SK-N-DZ (cell line): ENCODE measurements around the gene PARP9.

Source experiments
- DNase-seq: peaks from one replicate; pipeline ENCODE4 v3.0.0-alpha.2; 2015; ENCODE audit warnings: low spot score
- small RNA-seq, 2 experiments: library from RNA; depleted of rRNA; stranded (forward); fragments of <200 nt; gene quantifications; one replicate each; pipeline ENCODE3, GENCODE V24; 2014

The PARP9 gene

DNA sequence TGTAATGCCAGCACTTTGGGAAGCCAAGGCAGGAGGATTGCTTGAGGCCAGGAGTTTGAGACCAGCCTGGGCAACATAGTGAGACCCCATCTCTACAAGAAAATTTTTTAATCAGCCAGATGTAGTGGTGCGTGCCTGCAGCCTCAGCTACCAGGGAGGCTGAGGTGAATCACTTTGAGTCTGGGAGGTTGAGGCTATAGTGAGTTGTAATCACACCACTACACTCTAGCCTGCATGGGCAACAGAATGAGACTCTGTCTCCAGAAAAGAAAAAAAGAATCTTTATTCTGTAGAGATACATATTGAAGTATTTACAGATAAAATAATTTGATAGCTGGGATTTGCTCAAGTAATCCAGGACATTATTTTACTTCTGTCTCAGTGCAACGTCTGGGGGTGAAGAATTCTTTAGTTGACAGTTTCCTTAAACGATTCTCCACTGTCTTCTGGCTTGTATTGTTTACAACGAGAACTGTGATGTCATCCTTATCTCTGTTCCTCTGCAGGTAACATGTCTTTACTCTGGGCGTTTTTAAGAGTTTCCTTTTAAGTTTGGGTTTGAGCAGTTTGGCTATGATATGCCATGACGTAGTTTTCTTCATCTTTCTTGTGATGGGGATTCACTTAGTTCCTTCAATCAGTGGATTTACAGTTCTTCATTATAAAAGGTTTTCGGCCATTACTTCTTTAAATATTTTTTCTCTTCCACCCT is 75.7 kb downstream of the PARP9 start:
- DNase-seq, result no peak

DNA sequence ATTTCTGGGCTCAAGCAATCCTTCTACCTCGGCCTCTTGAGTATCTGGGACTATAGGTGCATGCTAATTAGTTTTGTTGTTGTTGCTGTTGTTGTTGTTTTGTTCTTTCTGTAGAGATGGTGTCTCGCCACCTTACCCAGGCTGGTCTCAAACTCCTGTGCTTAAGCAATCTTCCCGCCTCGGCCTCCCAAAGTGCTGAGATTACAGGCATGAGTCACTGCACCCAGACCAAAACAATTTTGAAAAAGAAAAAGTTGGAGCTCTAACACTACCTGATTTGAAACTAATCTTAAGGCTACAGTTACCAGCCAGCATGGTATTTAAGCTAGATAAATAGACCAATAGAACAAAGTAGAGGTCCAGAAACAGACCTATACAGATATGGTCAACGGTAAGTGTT is 79.1 kb downstream of the PARP9 start:
- DNase-seq, result no peak

DNA sequence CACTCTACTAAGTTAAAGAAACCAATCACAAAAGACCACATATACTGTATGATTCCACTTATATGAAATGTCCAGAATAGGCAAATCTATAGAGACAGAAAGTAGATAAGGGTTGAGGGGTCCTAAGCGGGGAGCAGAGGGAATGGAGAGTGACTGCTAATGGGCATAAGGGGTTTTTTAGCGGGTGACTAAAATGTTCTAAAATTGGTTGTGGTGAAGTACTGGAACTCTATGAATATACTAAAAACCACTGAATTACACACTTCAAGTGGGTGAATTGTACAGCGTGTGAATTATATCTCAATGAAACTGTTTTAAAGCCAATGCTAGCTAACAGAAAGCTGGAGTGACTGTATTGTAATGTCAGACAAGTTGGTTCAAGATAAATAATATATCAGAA is 82.7 kb downstream of the PARP9 start:
- DNase-seq, result no peak

Small RNA genes lying within 50 kb of the gene (small RNA-seq; reads per million reads assigned to genes)
- 0 reads per million in 2 experiments for gene AC096861.1
